IPS-NIHi11 (cell line): Measurements from ENCODE around the gene INSYN1.
"Not testable (repeated sequence)": the region's sequence is repeated elsewhere in the genome, so short reads cannot be mapped to it uniquely, and the experiment has no call there.

Experiments used
- DNase-seq: peaks from one replicate; pipeline ENCODE4 v3.0.0; 2012; ENCODE audit warnings: mixed read lengths, low spot score

The INSYN1 gene

DNA sequence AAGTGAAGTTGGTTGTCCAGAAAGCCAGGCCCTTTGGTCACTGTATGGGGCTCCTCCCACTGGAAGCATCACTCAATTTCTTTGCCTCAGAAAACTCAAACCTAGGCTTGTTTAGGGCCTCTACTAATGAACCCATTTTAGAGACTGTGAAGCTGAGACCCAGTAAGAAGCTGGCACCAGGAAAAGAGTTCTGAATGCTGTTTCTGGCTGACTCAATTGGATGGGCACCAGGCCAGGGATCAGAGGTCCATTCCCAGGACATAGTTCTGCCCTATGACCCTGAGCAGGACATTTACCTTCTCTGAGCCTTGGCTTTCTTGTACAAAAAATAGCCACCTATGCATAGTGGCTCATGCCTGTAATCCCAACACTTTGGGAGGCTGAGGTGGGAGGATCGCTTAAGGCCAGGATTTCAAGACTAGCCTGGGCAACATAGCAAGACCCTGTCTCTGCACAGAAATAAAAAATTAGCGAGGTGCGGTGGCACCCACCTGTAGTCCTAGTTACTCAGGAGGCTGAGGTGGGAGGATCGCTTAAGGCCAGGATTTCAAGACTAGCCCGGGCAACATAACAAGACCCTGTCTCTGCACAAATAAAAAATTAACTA is 38.4 kb downstream of the INSYN1 start:
- DNase-seq: no peak

DNA sequence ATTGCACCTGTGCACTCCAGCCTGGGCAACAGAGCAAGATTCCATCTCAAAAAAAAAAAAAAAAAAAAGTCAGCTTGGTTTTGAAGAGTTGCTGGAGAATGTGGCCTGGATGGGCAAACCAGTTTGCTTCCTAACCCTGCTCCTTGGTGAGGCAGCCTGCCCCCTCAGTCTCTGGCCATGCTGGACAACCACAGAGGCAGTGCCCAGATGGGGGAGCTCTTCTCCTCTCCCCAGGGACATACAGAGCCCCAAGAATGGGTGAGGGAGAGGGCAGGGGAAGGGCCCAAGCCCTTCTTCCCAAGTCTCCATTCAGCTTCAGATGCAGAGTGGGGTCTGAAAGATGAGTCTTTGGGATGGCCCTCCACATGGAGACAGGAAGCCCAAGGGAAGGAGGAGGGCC is 41.0 kb downstream of the INSYN1 start:
- DNase-seq: peak; percentile 41

DNA sequence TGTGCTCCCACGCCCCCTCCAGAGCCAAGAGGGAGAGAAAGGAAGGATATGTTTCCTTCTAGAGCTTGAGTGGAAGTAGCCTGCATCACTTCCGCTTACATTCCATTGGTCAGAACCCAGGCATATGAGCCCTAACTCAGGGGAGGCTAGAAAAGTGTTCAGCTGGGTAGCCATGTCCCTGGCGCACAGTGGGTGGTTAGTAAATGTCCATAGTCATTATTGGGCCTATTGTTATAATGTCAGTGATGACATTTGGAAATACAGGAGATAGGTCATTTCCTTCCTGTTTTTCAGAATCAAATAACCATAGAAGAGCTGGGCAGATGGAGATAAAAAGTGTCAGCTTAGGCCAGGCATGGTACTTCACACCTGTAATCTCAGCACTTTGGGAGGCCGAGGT is 41.6 kb downstream of the INSYN1 start:
- no peak for DNase-seq

DNA sequence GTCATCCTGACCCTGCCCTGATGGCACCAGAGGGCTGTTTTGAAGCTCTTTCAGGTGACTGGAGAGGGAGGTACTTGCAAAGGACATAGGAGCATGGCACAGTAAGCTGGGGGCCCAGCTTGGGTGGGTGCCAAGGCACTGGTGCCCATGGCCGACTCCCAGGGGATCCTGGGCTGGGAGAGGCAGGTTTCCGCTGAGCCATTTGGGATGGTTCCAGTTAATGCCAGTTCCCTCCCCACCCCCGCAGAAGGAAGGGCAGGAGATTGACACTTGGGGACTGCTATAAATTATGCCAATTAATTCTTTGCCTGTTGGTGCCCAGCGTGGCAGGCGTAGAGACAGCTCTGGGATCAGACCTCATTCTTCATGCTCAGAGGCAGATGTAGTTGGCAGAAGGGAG is 42.8 kb downstream of the INSYN1 start:
- no peak for DNase-seq

DNA sequence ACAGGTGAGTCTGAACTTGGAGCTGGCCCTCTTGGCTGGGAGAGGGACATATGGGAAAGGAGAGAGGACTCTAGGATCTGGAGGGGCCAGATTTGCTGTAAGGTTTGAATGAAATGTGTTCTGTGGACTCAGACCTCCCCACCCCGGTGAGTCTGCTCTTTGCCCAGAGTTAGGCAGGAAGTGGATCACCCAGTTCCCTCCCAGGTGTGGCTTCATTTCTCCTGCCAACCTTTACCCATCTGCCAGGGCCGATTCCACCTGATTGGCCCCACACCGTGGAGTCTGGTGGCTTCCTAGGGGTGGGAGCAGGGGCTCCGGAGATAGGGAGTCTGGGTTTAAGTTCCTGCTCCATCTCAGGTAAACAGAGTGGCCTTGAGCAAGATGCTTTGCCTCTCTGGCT is 43.5 kb downstream of the INSYN1 start:
- no peak for DNase-seq

DNA sequence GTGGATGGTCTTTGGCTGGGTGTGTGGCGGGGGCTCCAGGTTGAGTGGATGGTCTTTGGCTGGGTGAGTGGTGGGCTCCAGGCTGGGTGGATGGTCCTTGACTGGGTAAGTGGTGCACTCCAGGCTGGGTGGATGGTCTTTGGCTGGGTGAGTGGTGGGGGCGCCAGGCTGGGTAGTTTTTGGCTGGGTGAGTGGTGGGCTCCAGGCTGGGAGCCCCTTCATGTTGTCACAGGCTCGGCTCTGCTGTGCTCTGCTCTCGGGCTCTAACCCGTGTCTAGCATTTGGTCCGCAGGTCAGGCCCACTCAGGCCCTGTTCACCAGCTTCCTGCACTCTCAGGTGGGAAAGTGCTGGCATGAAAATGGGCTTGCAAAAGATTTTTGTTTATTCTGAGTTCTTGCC is 43.9 kb downstream of the INSYN1 start:
- no peak for DNase-seq

DNA sequence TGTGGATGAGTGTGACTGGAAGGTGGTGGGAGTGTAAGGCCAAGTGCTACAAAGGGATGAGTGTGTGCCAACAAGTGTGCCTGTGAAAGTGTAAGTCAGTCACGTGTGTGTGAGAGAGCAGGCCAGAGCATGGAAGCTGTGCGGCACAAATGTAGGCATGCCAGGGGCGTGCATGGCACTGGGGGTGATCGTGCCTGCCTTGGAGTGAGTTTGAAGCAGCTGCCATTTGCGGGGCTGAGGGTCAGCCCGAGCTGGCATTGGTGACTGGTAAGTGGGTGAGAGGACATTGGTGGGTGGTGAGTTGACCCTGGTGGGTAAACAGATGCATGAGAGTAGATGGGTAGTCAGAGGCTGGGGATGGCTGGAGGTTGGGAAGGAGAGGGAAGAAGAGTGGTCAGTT is 44.5 kb downstream of the INSYN1 start:
- DNase-seq: no peak

DNA sequence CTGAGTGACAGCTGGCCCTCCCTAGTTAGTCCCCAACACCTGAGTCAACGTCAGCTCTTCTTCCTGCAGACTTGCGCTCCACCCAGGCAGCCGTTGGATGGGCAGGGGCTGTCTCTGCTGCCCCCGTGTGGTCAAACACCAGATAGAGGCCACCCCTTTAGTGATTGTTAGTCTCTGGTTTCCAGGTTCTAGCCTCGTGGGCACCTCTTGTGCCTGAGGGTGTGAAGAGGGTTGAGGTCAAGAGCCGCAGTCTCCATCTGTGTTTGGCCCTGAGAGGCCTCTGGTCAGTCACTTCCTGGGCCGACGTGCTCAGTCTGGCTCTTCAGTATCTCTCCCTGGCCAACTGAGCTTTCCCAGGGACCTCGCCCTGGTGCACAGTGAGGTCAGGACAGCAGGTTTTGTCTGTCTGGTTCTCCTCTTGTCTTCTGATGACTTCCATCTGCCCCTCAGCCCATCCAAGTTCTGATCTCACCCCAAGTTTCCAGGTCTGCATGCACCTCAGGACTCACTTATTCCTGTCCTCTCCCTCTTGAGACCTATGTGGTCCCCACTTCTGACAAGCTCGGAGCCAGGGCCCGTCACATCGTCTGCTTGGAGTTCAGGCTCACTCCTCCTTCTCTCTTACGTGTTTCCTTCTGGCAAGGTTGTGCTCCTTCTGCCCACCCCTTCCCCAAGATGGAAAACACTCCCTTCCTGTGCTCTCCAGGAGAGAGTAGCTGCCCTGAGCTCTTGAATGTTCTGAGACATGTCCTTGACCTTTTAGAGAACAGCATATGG is 48.1 kb downstream of the INSYN1 start:
- DNase-seq: peak; percentile 85

DNA sequence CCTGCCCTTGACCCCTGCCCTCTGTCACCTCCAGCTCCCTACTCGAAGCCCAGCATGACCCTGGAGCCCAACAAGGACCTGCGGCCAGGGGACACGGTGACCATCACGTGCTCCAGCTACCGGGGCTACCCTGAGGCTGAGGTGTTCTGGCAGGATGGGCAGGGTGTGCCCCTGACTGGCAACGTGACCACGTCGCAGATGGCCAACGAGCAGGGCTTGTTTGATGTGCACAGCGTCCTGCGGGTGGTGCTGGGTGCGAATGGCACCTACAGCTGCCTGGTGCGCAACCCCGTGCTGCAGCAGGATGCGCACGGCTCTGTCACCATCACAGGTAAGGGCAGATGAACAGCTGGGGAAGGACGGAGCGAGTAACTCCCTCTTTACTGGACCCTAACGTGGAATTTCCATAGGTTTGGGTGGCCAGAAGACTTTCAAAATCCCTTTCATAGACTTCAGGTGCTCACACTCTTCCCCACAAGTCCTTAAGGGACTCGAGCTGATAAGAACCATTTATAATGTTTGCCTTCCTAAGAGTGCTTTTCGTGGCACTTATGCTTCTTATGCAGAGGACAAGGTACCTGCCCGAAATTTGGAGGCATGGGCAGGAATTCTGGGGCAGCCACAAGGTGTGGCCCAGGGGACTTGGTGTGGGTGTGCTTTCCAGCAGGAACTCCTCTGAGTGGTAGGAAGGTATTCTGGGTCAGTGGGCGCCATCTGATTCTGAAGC is 48.8 kb downstream of the INSYN1 start:
- DNase-seq: not testable (repeated sequence)

DNA sequence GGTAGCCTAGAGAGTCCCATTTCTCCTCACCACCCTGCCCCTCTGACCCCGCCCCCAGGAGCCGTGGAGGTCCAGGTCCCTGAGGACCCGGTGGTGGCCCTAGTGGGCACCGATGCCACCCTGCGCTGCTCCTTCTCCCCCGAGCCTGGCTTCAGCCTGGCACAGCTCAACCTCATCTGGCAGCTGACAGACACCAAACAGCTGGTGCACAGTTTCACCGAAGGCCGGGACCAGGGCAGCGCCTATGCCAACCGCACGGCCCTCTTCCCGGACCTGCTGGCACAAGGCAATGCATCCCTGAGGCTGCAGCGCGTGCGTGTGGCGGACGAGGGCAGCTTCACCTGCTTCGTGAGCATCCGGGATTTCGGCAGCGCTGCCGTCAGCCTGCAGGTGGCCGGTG is 49.5 kb downstream of the INSYN1 start:
- not testable (repeated sequence) for DNase-seq

DNA sequence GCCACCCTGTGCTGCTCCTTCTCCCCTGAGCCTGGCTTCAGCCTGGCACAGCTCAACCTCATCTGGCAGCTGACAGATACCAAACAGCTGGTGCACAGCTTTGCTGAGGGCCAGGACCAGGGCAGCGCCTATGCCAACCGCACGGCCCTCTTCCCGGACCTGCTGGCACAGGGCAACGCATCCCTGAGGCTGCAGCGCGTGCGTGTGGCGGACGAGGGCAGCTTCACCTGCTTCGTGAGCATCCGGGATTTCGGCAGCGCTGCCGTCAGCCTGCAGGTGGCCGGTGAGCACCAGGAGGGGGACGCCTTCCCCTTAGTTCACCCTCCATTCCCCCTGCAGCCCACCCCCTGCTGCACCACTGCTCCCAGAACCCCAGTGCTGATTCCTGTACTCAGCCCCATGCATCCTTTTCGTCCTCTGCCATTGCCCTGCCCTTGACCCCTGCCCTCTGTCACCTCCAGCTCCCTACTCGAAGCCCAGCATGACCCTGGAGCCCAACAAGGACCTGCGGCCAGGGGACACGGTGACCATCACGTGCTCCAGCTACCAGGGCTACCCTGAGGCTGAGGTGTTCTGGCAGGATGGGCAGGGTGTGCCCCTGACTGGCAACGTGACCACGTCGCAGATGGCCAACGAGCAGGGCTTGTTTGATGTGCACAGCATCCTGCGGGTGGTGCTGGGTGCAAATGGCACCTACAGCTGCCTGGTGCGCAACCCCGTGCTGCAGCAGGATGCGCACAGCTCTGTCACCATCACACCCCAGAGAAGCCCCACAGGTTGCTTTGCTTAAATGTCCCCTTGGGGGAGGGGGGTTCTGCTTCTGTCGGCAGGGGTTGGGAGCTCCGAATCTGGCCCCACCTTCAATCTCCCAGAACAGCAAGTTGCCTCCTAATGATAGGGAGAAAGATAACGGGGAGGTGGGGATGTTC is 50.6 kb downstream of the INSYN1 start:
- not testable (repeated sequence) for DNase-seq

DNA sequence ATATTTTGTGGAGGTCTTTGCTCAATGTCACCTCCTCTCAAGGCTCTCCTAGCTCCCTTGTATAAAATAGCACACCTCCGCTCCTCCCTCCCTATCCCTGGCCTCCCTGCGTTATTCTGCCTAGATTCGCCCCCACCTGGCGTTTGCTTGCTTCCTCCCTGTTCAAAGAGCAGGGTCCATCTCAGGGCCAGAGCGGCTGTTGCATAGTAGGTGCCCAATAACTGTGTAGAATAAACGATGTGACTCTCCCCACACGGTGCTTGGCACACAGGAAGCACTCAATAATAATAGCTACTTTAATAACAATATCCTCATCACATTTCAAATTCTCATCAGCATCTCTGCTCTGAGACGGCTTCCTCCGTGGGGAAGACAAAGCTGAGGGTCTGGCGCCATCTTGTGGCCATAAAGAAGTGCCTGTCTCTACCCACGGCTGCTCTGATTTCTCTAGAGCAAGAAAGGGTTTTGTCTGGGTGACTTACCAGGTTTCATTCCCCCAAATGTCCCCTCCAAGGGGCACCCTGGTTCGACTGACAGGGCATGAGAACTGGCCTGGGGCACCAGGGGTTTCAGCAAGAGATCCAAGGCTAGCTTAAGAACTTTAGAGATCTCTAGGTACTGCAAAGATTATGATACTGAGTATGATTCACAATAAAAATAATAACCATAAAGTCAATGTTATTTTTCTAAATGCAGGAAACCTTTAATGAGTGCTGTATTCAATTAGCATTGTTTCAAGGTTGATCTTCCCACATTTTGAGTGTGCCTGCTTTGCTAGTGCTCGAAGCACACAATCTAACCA is 52.9 kb downstream of the INSYN1 start:
- peak; percentile 65 for DNase-seq

DNA sequence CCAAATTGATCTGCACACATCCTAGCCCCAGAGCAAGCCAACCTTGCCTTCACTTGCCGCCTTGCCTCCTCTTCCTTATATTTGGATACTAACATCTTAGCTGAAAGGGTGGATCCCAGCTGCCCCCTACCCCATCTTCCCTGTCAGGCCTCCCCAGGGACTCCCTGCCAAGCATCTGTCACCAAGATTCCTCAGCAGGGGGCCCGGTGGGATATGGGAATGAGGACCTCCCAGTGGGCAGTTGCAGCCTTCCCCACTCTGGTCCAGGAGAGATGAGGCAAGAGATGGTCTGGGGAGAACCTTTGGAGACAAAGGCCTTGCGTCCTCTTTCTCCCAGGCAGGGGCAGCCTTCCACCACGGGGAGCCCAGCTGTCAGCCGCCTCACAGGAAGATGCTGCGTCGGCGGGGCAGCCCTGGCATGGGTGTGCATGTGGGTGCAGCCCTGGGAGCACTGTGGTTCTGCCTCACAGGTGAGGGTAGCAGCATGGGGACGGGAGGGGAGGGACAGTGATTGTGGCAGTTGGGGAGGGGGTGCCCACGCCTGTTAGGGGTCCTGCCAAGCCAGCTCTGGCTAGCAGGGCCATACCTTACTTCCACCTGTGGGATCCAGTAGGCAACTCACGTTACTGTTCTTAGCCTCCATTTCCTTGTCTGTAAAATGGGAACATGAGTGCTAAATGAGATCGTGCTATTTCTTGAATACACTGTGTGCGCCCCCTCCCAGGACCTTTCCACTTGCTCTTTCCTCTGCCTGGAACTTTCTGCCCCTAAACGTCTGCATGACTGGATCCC is 53.7 kb downstream of the INSYN1 start:
- DNase-seq: no peak

DNA sequence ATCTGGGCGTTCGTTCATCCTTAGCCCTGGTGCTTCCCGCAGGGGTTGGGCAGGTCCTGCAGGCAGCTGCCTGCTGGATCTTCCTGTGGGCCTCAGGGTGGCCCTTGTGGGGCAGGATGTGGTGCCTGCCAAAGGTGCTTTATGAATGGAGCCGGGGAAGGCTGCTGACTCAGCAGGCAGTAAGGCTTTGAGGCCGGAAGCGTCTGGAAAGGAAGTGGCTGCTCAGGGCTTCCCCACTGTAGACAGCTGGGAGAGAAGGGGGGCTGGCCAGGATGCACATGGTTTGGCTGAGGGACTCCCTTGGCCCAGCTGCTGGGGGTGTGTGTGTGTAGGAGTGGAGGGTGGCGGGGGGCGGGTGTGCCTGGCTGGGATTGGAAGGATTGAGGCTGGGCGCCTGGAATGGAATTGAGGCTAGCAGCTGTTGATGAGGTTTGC is 56.1 kb downstream of the INSYN1 start:
- peak; percentile 64 for DNase-seq

DNA sequence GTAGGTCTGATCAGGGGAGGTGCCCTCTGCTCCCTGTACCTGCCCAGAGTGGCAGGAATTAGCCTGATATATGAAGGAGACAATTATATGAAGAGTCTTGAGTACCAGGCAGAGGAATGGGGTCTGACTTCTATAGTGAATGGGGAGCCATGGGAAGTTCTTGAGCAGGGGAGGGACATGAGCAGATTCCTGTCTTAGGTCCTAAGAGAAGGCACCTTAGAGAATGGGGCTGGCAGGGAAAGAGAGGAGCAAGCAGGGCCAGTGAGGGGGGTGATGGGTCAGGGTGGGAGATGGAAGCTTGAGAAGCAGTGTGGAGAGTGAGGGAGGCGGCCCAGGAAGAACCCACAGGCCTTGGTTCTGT is 56.5 kb downstream of the INSYN1 start:
- DNase-seq: no peak

DNA sequence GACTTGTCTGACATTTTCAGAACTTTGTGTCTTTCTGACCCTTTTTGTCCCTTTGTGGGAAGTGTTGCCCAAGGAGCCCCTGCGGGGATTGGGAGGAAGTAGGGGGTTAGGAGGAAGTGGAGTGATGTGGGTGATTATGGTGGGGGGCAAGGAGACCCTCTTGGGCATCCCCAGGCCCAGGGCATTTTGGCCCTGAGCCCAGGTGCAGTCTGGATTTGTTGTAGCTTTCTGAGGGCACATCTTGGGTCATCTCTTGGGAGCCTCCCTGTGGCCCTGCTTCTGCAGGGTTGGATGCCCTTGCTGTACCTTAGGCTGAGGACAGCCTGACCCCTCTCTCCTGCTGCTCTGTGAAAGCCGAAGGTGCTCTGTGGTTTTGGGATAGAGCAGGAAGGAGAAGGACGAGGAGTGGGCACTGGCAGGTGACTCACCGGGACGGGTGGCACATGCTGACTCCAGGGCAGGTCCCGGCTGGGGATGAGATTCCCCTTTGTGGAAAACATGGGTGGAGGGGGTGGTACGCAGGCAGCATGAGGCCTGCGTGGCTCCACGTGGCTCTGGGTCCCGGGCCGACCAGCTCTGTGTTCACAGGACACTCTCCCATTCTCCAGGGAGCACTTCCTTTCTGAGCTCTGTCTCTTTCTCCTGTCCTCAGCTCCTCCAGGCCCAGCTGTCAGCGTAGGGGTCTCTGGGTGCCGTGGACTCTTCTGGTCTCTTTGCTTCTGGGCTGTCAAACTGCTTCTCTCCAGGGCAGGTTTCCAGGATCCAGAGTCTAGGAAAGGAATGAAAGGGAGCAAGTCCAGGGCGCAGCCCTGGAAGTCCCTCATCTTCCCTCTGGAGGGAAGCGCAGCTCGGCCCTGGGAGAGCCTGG is 57.1 kb downstream of the INSYN1 start:
- DNase-seq: no peak

DNA sequence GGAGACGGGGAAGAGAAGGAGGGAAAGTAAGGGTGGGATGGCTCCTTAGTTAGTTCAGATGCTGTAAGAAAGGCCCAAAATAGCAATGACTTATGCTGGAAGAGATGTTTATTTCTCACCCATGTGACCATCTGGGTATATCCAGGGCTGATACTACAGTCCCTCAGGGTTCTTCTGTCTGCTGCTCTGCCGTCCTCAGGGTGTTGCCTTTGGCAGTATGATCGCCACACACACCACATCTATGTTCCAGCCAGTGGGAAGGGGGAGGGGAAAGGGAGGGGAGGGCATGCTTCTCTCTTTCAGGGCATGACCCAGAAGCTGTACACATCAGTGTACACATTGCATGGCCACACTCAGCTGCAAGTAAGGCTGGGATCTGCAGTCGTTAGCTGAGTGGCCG is 58.7 kb downstream of the INSYN1 start:
- DNase-seq: no peak

DNA sequence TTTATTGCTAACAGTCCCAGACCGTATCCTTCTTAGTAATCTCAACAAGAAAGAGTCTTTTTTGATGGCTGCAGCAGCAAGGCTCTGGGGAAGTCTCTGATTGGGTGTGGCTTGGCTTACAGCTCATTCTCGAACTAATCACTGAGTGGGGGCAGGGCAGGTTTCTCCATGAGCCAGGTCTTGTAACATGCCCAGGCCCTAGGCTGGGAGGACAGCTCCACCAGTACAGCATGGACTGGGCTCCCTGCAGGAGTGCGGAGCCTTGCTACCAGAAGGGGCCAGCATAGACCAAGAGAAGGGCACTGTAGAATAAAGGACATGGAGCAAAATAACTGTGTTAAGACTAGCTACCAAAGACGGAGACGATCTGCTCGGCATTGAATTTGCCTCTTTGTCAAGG is 61.8 kb downstream of the INSYN1 start:
- DNase-seq: peak; percentile 70

DNA sequence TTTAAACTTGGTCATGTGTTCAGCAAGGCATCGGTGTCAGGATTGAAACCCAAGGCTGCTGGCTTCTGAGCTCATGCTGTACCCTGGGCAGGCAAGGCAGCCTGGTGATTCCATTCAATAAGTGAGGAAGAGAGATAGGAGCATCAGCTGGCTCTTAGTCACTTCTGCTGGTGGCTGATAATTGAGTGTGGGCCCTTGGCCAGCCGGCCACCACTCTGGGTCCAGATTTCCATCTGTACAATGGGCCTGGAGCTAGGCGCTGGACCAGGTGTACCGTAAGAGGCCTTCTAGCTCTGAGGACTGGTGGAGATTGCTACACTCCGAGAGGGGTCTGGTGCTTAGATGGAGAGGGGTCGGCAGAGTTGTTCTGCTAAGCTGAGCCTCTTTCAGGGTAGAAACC is 64.7 kb downstream of the INSYN1 start:
- no peak for DNase-seq

DNA sequence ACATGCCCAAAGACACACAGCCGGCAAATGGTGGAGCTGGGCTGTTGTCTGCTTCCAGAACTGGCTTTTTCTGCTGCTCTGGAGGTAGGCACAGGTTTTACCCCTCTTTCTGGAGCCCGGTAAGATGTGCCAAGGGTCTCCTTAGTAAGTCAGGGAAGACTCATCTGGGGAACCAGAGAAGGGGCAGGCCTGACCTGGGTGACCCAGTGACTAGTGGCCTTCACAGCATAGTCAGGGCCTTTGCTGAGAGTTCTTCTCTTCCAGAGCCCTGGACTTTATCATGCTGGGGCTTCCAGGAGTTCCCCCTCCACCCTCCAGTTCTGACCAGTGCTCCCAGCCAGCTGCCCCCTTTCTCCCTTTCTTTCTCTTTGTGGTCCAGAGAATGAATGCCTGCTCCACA is 65.8 kb downstream of the INSYN1 start:
- DNase-seq: no peak
